Activated CD8-positive, alpha-beta T cell treated with anti-CD3 and anti-CD28 coated beads for 36 hours (primary cell): ENCODE measurements around the gene UFC1. TPM values are rescaled to one million over a fixed set of nuclear protein-coding genes. Genes with fewer than 3 reads are reported as not detected.

Source experiments
- ATAC-seq: fragments of 200-7000 bp; cut with Tn5 transposase; one replicate; pipeline ENCODE4 v1.10.0; 2021; ENCODE audit warnings: mild to moderate bottlenecking, moderate library complexity
- CTCF ChIA-PET: fragments of 350-600 bp; sonication (Branson Sonifier 250); formaldehyde crosslinking; loops from one replicate; lab custom pipeline; 2021; ENCODE audit warnings: antibody characterized with exemption; lab: Charles Lee
- POLR2A ChIA-PET: fragments of 350-600 bp; sonication (Branson Sonifier 250); formaldehyde crosslinking; loops from one replicate; lab custom pipeline; 2021; ENCODE audit warnings: antibody characterized with exemption; lab: Charles Lee
- DNase-seq: peaks from one replicate; pipeline ENCODE4 v3.0.0-alpha.2; 2020
- H3K27ac Mint-ChIP-seq: one replicate; pipeline ENCODE4 v1.8.0; 2021; ENCODE audit warnings: mild to moderate bottlenecking, mixed read lengths
- H3K27me3 Mint-ChIP-seq: one replicate; pipeline ENCODE4 v1.8.0; 2021; ENCODE audit warnings: mixed read lengths
- H3K36me3 Mint-ChIP-seq: one replicate; pipeline ENCODE4 v1.8.0; 2021; ENCODE audit warnings: low read depth, mixed read lengths
- H3K4me1 Mint-ChIP-seq: one replicate; pipeline ENCODE4 v1.8.0; 2021; ENCODE audit warnings: low read depth, mixed read lengths
- H3K4me3 Mint-ChIP-seq: one replicate; pipeline ENCODE4 v1.8.0; 2021; ENCODE audit warnings: mild to moderate bottlenecking, moderate library complexity, mixed read lengths
- H3K9me3 Mint-ChIP-seq: one replicate; pipeline ENCODE4 v1.8.0; 2021; ENCODE audit warnings: mixed read lengths
- intact Hi-C: fragments of 100-400 bp; cut with micrococcal nuclease; formaldehyde crosslinking; loops from one replicate; pipeline ENCODE4 v1.10.0; 2022
- total RNA-seq, 2 experiments: library from RNA; stranded (reverse); gene quantifications; one replicate each; pipeline ENCODE4 v1.2.3, GENCODE V29; 2021
- TF ChIP-seq, protein P1 (sequence below): fragments of 200-600 bp; IDR thresholded peaks from one replicate; pipeline ENCODE4 v1.8.0; 2022; ENCODE audit warnings: antibody characterized with exemption, mild to moderate bottlenecking

Gene UFC1
- total RNA-seq, 2 experiments from 2014 or later = 81.2 to 84.1 TPM

- Mint-ChIP-seq H3K27me3 (no peaks in the 10 kb centered on the region), H3K9me3 (no peaks in the 10 kb centered on the region), H3K36me3 (no peaks in the 10 kb centered on the region), H3K4me1 (peaks cover 73% of the 10 kb centered on the region), H3K27ac (peak overlapping the region; percentile 91), H3K4me3 (peak overlapping the region; percentile 1)
- ChIA-PET POLR2A (interaction anchor here (0.6 to 2.6 kb wide), 7 partner anchors 15 to 501 kb away, joined by 3 to 13 read pairs (median 4); partner anchors contain the start of genes NDUFS2 and PPOX), CTCF (interaction anchor here (0.9 to 5.7 kb wide), 13 partner anchors 11 to 202 kb away, joined by 3 to 45 read pairs (median 6); partner anchors contain the start of genes APOA2, NDUFS2, PPOX and TOMM40L)
- intact Hi-C loops = no loop called here
- peak; percentile 86 for DNase-seq
- TF ChIP-seq, protein P1, sequence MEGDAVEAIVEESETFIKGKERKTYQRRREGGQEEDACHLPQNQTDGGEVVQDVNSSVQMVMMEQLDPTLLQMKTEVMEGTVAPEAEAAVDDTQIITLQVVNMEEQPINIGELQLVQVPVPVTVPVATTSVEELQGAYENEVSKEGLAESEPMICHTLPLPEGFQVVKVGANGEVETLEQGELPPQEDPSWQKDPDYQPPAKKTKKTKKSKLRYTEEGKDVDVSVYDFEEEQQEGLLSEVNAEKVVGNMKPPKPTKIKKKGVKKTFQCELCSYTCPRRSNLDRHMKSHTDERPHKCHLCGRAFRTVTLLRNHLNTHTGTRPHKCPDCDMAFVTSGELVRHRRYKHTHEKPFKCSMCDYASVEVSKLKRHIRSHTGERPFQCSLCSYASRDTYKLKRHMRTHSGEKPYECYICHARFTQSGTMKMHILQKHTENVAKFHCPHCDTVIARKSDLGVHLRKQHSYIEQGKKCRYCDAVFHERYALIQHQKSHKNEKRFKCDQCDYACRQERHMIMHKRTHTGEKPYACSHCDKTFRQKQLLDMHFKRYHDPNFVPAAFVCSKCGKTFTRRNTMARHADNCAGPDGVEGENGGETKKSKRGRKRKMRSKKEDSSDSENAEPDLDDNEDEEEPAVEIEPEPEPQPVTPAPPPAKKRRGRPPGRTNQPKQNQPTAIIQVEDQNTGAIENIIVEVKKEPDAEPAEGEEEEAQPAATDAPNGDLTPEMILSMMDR = no peak
- ATAC-seq = peak; percentile 64
Observed at GRCh38 chr1:161182214-161182613, 28.4 kb downstream of the UFC1 start.

DNA sequence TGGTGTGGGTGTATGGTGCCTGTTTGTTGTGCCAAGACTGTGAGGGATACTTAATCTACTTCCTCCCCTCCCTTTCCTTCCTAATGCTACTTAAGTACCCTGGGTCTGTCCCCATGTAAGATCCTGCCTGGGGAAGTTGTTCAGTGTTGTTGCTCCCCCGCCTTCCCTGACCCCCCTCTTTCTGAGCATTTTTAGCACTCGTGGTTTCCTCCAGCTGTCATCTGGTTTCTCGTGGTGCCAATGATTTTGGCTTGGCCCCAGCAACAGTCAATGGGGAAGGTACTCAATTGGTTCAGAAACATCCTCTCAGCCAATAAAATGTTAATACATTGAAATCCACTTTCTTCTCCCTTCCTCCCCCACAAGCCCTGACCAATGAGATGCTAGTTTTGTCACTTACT, 31.5 kb downstream of the UFC1 start:
- ATAC-seq = peak; percentile 74
- H3K27me3 Mint-ChIP-seq = no peaks in the 10 kb centered on the region
- peaks cover 74% of the 10 kb centered on the region for H3K4me1 Mint-ChIP-seq
- TF ChIP-seq, protein P1 = no peak
- POLR2A ChIA-PET = interaction anchor here (0.8 to 1.4 kb wide), 2 partner anchors 17 to 20 kb away, joined by 5 read pairs; partner anchors contain the start of gene NDUFS2
- H3K36me3 Mint-ChIP-seq = no peaks in the 10 kb centered on the region
- H3K9me3 Mint-ChIP-seq = no peaks in the 10 kb centered on the region
- peak overlapping the region; percentile 48 for H3K4me3 Mint-ChIP-seq
- DNase-seq = peak; percentile 89
- intact Hi-C loops = no loop called here
- H3K27ac Mint-ChIP-seq = peak overlapping the region; percentile 95
- CTCF ChIA-PET = interaction anchor here (0.7 to 2.0 kb wide), 7 partner anchors 9 to 197 kb away, joined by 3 to 14 read pairs (median 4); partner anchors contain the start of gene TOMM40L

DNA sequence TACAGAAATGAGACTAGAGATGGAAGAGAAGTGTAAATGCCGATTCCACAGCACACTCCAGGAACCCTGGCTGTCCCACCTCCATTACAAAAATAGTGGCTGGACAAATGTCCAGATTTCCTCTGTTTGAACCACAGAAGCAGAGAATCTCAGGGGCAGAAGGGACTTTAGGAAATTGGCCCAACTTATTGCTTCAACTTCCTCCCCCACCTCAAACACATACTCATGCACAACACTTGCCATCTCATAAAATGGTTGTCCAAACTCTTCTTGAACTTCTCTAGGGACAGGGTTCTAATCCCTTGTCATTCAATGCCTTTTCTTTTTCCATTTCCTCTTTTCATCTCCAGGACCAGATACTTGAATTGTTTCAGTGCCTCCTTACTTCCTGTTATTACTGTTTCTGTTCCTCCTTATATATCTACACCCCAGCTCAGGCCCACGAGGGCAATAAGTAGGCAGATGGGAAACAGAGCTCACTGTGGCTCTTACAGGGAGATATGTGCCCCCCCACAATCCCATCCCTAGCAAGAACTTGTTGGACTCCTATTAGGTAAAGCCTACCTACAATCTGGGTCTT, 32.0 kb downstream of the UFC1 start:
- H3K36me3 Mint-ChIP-seq = no peaks in the 10 kb centered on the region
- ChIA-PET POLR2A (interaction anchor here (0.6 to 1.4 kb wide), 6 partner anchors 16 to 201 kb away, joined by 3 to 6 read pairs (median 4); partner anchors contain the start of genes NDUFS2, PPOX and TOMM40L), CTCF (interaction anchor here (0.7 to 2.0 kb wide), 13 partner anchors 9 to 196 kb away, joined by 3 to 14 read pairs (median 4); partner anchors contain the start of genes B4GALT3, PPOX and TOMM40L)
- H3K9me3 Mint-ChIP-seq = no peaks in the 10 kb centered on the region
- ATAC-seq (no peak), DNase-seq (no peak)
- peak overlapping the region; percentile 48 for H3K4me3 Mint-ChIP-seq
- H3K27me3 Mint-ChIP-seq = no peaks in the 10 kb centered on the region
- H3K4me1 Mint-ChIP-seq = peaks cover 68% of the 10 kb centered on the region
- intact Hi-C loops = no loop called here
- H3K27ac Mint-ChIP-seq = peak overlapping the region; percentile 95
- TF ChIP-seq, protein P1 = no peak

DNA sequence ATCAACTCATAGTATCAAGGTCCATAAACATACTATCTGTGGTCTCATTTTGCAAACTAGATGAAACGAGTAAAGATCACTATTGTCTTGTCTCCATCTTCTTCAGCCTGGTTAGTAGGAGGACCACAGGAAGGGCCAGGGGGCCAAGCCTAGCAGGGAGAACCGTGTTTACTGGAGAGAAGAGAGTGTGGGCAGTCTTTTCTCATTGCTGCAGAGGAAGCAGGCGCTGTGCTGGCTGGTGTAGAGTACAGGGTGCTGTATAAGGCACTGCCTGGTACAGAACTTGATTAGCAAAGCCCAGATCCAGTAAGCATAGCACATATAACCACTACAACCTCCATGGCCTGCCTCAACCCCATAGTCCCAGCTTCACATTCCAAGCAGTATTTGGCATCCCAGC, 33.5 kb downstream of the UFC1 start:
- H3K36me3 Mint-ChIP-seq = no peaks in the 10 kb centered on the region
- peak overlapping the region; percentile 95 for H3K27ac Mint-ChIP-seq
- intact Hi-C loops = no loop called here
- H3K4me1 Mint-ChIP-seq = peaks cover 56% of the 10 kb centered on the region
- H3K9me3 Mint-ChIP-seq = no peaks in the 10 kb centered on the region
- ChIA-PET CTCF (interaction anchor here (1.3 to 1.6 kb wide), 3 partner anchors 10 to 104 kb away, joined by 3 to 5 read pairs (median 5); partner anchors contain the start of genes B4GALT3 and TOMM40L), POLR2A (interaction anchor here (1.0 to 1.4 kb wide), 2 partner anchors 30 to 38 kb away, joined by 3 to 6 read pairs; partner anchors contain the start of gene TOMM40L)
- DNase-seq (no peak), ATAC-seq (no peak)
- H3K4me3 Mint-ChIP-seq = no peak overlapping the region
- TF ChIP-seq, protein P1 = no peak
- H3K27me3 Mint-ChIP-seq = no peaks in the 10 kb centered on the region

DNA sequence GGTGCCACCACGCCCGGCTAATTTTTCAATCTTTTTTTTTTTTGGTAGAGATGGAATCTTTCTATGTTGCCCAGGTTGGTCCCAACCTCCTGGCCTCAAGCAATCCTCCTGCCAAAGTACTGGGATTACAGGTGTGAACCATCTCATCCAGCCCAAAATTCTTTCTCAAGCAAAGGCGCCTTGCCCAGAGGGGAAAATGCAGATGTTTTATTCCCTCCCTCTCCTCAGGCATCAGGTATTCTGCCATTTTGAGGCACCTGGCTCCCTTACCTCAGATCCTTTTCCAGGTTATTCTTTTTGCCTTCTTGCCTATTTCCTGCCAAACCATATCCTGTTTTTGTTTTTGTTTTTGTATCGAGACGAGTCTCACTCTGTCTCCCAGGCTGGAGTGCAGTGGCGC, 34.6 kb downstream of the UFC1 start:
- Mint-ChIP-seq H3K36me3 (no peaks in the 10 kb centered on the region), H3K27ac (peak overlapping the region; percentile 74), H3K27me3 (no peaks in the 10 kb centered on the region), H3K9me3 (no peaks in the 10 kb centered on the region), H3K4me3 (no peak overlapping the region), H3K4me1 (peaks cover 53% of the 10 kb centered on the region)
- ATAC-seq (no peak), DNase-seq (no peak)
- intact Hi-C loops = no loop called here
- ChIA-PET POLR2A (no interaction called here), CTCF (interaction anchor here (0.9 to 1.5 kb wide), 2 partner anchors 11 to 37 kb away, joined by 3 to 5 read pairs; partner anchors contain the start of gene TOMM40L)
- TF ChIP-seq, protein P1 = no peak
